GM19452 (cell line): ENCODE measurements around the gene MEFV.
"Not testable (repeated sequence)": the region's sequence is repeated elsewhere in the genome, so short reads cannot be mapped to it uniquely, and the experiment has no call there.

ENCODE experiments used
- ATAC-seq: cut with Tn5 transposase; IDR thresholded peaks from one replicate; pipeline ENCODE4 v1.9.1; 2021; ENCODE audit not compliant: unreplicated experiment

MEFV gene

GRCh38 chr16:3256146-3256865 is at the start of gene MEFV:
TSS of gene MEFV (minus strand) at chr16:3256633. CDS start at chr16:3256587, 46 bp downstream.
- no peak for ATAC-seq

GRCh38 chr16:3306078-3306477 is 49.6 kb upstream of the MEFV start:
- ATAC-seq = no peak

- peak; percentile 97 for ATAC-seq
These were observed 49.0 kb upstream of the MEFV start, which contains the start of the genes TIGD7 and ZNF75A for GRCh38 chr16:3305109-3306068. TSS of gene TIGD7 (minus strand) at chr16:3305430. CDS start at chr16:3300614, 4,816 bp downstream. TSS of gene ZNF75A (plus strand) at chr16:3305497. CDS start at chr16:3308429, 2,932 bp downstream.

- ATAC-seq = no peak
These were observed 47.9 kb upstream of the MEFV start for GRCh38 chr16:3304370-3304769.

GRCh38 chr16:3295783-3296182 is 39.4 kb upstream of the MEFV start:
- no peak for ATAC-seq

GRCh38 chr16:3295209-3295608 is 38.8 kb upstream of the MEFV start:
- ATAC-seq = no peak

- no peak for ATAC-seq
These were observed 36.2 kb upstream of the MEFV start for GRCh38 chr16:3292604-3293003.

GRCh38 chr16:3289998-3290673 is 33.7 kb upstream of the MEFV start:
- ATAC-seq = no peak

- no peak for ATAC-seq
These were observed 28.7 kb upstream of the MEFV start for GRCh38 chr16:3285131-3285530.

- no peak for ATAC-seq
These were observed 27.4 kb upstream of the MEFV start for GRCh38 chr16:3283543-3284447.

- peak; percentile 70 for ATAC-seq
These were observed 26.5 kb upstream of the MEFV start, which contains the start of gene ZNF263 for GRCh38 chr16:3282730-3283542. TSS of gene ZNF263 (plus strand) at chr16:3283491. CDS start at chr16:3283819, 328 bp downstream.

GRCh38 chr16:3282103-3282729 is 25.8 kb upstream of the MEFV start:
- ATAC-seq = peak; percentile 24

GRCh38 chr16:3281222-3281820 is 24.9 kb upstream of the MEFV start:
- no peak for ATAC-seq

GRCh38 chr16:3276679-3277078 is 20.2 kb upstream of the MEFV start:
- ATAC-seq = no peak

GRCh38 chr16:3274947-3275346 is 18.5 kb upstream of the MEFV start:
- no peak for ATAC-seq

GRCh38 chr16:3274490-3274889 is 18.1 kb upstream of the MEFV start:
- ATAC-seq = no peak

- ATAC-seq = not testable (repeated sequence)
These were observed 14.8 kb upstream of the MEFV start for GRCh38 chr16:3271281-3271680.

- not testable (repeated sequence) for ATAC-seq
These were observed 14.3 kb upstream of the MEFV start for GRCh38 chr16:3270718-3271117.
